GM23338 (cell line): ENCODE data around the gene ASS1. TPM values are rescaled to one million over a fixed set of nuclear protein-coding genes. Genes with fewer than 3 reads are reported as not detected.

Experiments used
- ATAC-seq: fragments of 200-7000 bp; cut with Tn5 transposase; 3 replicates; pipeline ENCODE4 v1.9.1; 2020
- DNase-seq: peaks from one replicate; pipeline ENCODE4 v3.0.0-alpha.2; 2015; ENCODE audit warnings: low spot score
- H2AFZ ChIP-seq: fragments of 200-600 bp; sonication (generic); 2 replicates; pipeline ENCODE4 v1.8.0; 2016; ENCODE audit warnings: antibody characterized with exemption, mild to moderate bottlenecking, moderate library complexity
- H3F3A ChIP-seq: fragments of 200-600 bp; sonication (generic); replicated peaks from 2 replicates; pipeline ENCODE4 v1.8.0; 2017; ENCODE audit warnings: antibody characterized with exemption, mixed run types, low read depth
- H3K27ac ChIP-seq: fragments of 200-600 bp; sonication (generic); 2 replicates; pipeline ENCODE4 v1.6.1; 2016; ENCODE audit warnings: low read depth
- H3K27me3 ChIP-seq: fragments of 200-600 bp; sonication (generic); 2 replicates; pipeline ENCODE4 v1.8.0; 2016; ENCODE audit warnings: mild to moderate bottlenecking, mixed run types, moderate library complexity; ENCODE audit not compliant: insufficient read depth
- H3K36me3 ChIP-seq: fragments of 200-600 bp; sonication (generic); 2 replicates; pipeline ENCODE4 v1.8.0; 2016; ENCODE audit warnings: mild to moderate bottlenecking; ENCODE audit not compliant: insufficient read depth
- H3K4me1 ChIP-seq: fragments of 200-600 bp; sonication (generic); 2 replicates; pipeline ENCODE4 v1.8.0; 2016; ENCODE audit warnings: mild to moderate bottlenecking, moderate library complexity; ENCODE audit not compliant: insufficient read depth
- H3K4me2 ChIP-seq: fragments of 200-600 bp; sonication (generic); 2 replicates; pipeline ENCODE4 v1.7.1; 2017; ENCODE audit warnings: mixed run types
- H3K4me3 ChIP-seq: fragments of 200-600 bp; sonication (generic); 2 replicates; pipeline ENCODE4 v1.6.1; 2016; ENCODE audit warnings: mixed run types
- H3K79me2 ChIP-seq: fragments of 200-600 bp; sonication (generic); replicated peaks from 2 replicates; pipeline ENCODE4 v1.8.0; 2017; ENCODE audit warnings: mild to moderate bottlenecking; ENCODE audit not compliant: insufficient read depth
- H3K9me2 ChIP-seq: fragments of 200-600 bp; sonication (generic); 2 replicates; pipeline ENCODE4 v1.8.0; 2017; ENCODE audit not compliant: insufficient read depth
- H4K20me1 ChIP-seq: fragments of 200-600 bp; sonication (generic); replicated peaks from 2 replicates; pipeline ENCODE4 v1.8.0; 2017; ENCODE audit warnings: mild to moderate bottlenecking; ENCODE audit not compliant: insufficient read depth
- H3K27ac Mint-ChIP-seq: 2 replicates; pipeline ENCODE4 v1.8.0; 2020; ENCODE audit warnings: inconsistent platforms, mild to moderate bottlenecking, moderate library complexity, mixed read lengths
- H3K27me3 Mint-ChIP-seq: 3 replicates; pipeline ENCODE4 v1.8.0; 2022; ENCODE audit warnings: low read depth, mild to moderate bottlenecking, moderate library complexity, mixed read lengths, inconsistent platforms; ENCODE audit not compliant: insufficient read depth, poor library complexity
- H3K36me3 Mint-ChIP-seq: 3 replicates; pipeline ENCODE4 v1.8.0; 2021; ENCODE audit warnings: low read depth, mild to moderate bottlenecking, inconsistent platforms, moderate library complexity, mixed read lengths
- H3K4me1 Mint-ChIP-seq: 3 replicates; pipeline ENCODE4 v1.8.0; 2020; ENCODE audit warnings: mild to moderate bottlenecking, inconsistent platforms, mixed read lengths
- H3K4me3 Mint-ChIP-seq: 3 replicates; pipeline ENCODE4 v1.8.0; 2021; ENCODE audit warnings: moderate library complexity, mild to moderate bottlenecking, inconsistent platforms, mixed read lengths
- H3K9me3 Mint-ChIP-seq: 3 replicates; pipeline ENCODE4 v1.8.0; 2020; ENCODE audit warnings: moderate library complexity, mild to moderate bottlenecking, inconsistent platforms, mixed read lengths
- CREB1 ChIP-seq: fragments of 250-450 bp; sonication (Bioruptor Pico); IDR thresholded peaks from 2 replicates; pipeline ENCODE4 v1.5.0; 2020; ENCODE audit warnings: low read depth, mild to moderate bottlenecking, moderate library complexity
- CTCF ChIP-seq, 2 experiments: fragments of 200-600 bp in 1 of 2; sonication (generic) in 1 of 2; conservative IDR thresholded peaks; 2 replicates each; pipeline versions ENCODE4 v1.5.1 to v1.6.1; 2016 to 2017; ENCODE audit warnings: antibody characterized with exemption in 2 of 2, low read depth in 2 of 2, mild to moderate bottlenecking in 2 of 2, moderate library complexity in 1 of 2
- ETS1 ChIP-seq: IDR thresholded peaks from 2 replicates; pipeline ENCODE4 v1.6.1; 2016; ENCODE audit warnings: antibody characterized with exemption
- EZH2 ChIP-seq: fragments of 200-600 bp; sonication (generic); IDR thresholded peaks from one replicate; pipeline ENCODE4 v1.8.0; 2017; ENCODE audit warnings: antibody characterized with exemption, mild to moderate bottlenecking, low read depth; ENCODE audit not compliant: unreplicated experiment
- EZH2phosphoT487 ChIP-seq: fragments of 200-600 bp; sonication (generic); IDR thresholded peaks from one replicate; pipeline ENCODE4 v1.8.1; 2018; ENCODE audit warnings: antibody characterized with exemption; ENCODE audit not compliant: unreplicated experiment
- JUNB ChIP-seq: IDR thresholded peaks from one replicate; pipeline ENCODE4 v1.6.1; 2016; ENCODE audit warnings: antibody characterized with exemption; ENCODE audit not compliant: unreplicated experiment
- NANOG ChIP-seq: IDR thresholded peaks from 2 replicates; pipeline ENCODE4 v1.6.1; 2016; ENCODE audit warnings: antibody characterized with exemption, borderline replicate concordance
- POLR2AphosphoS5 ChIP-seq: IDR thresholded peaks from 2 replicates; pipeline ENCODE4 v1.6.1; 2016; ENCODE audit warnings: antibody characterized with exemption, low read depth
- REST ChIP-seq: IDR thresholded peaks from one replicate; pipeline ENCODE4 v1.6.1; 2018; ENCODE audit warnings: antibody characterized with exemption; ENCODE audit not compliant: unreplicated experiment
- STAT1 ChIP-seq: IDR thresholded peaks from one replicate; pipeline ENCODE4 v1.6.1; 2016; ENCODE audit warnings: antibody characterized with exemption; ENCODE audit not compliant: unreplicated experiment
- ZNF114 ChIP-seq: fragments of 250-450 bp; sonication (Bioruptor Pico); IDR thresholded peaks from 2 replicates; pipeline ENCODE4 v1.5.0; 2020; ENCODE audit warnings: mild to moderate bottlenecking, moderate library complexity
- ZNF331 ChIP-seq: fragments of 250-450 bp; sonication (Bioruptor Pico); IDR thresholded peaks from 2 replicates; pipeline ENCODE4 v1.5.0; 2020; ENCODE audit warnings: low read depth, mild to moderate bottlenecking, moderate library complexity
- polyA plus RNA-seq: library from polyadenylated mRNA; unstranded; fragments of >200 nt; fragmentation: Nextera tagmentation; extraction: Ambion mirVana; gene quantifications from 2 replicates; pipeline ENCODE4 v1.2.1, GENCODE V29; 2016
- total RNA-seq: library from RNA; depleted of rRNA; stranded (reverse); fragments of >200 nt; shearing (Covaris generic); gene quantifications from 2 replicates; pipeline ENCODE4 v1.2.3, GENCODE V29; 2014

The ASS1 gene
- total and polyA plus RNA-seq, 2 experiments from 2014 or later, result 65.8 to 103 TPM

- Mint-ChIP-seq H3K27ac (peak overlapping the region; percentile 74; the same call in 1 of the 2 replicates), H3K4me1 (peaks cover 60% of the 10 kb centered on the region), H3K9me3 (no peaks in the 10 kb centered on the region), H3K4me3 (no peak overlapping the region), H3K27me3 (peaks cover 30% of the 10 kb centered on the region), H3K36me3 (peaks cover 34% of the 10 kb centered on the region)
- no peak overlapping the region for H3K27ac ChIP-seq
- no peak overlapping the region for H3K4me3 ChIP-seq
- DNase-seq (peak; percentile 53), ATAC-seq (no peak)
- no peak overlapping the region; the same call in 1 of the 2 replicates for H3K4me2 ChIP-seq
- no peak for TF ChIP-seq POLR2AphosphoS5
- no peak for TF ChIP-seq EZH2
- TF ChIP-seq ZNF114 (CRISPR knock-in tag), result no peak
- no peak for TF ChIP-seq JUNB
- no peak for TF ChIP-seq EZH2phosphoT487
- no peaks in the 10 kb centered on the region for H3K9me2 ChIP-seq
- H3K79me2 ChIP-seq, result no peaks in the 10 kb centered on the region; the same call in 1 of the 2 replicates
- no peaks in the 10 kb centered on the region; the same call in 1 of the 2 replicates for H4K20me1 ChIP-seq
- H2AFZ ChIP-seq, result no peak overlapping the region
- H3K36me3 ChIP-seq, result no peaks in the 10 kb centered on the region; the same call in 1 of the 2 replicates
- H3K4me1 ChIP-seq, result peaks cover 44% of the 10 kb centered on the region
- peaks cover 6% of the 10 kb centered on the region; the same call in 1 of the 2 replicates for H3F3A ChIP-seq
- peaks cover 10% of the 10 kb centered on the region; the same call in 1 of the 2 replicates for H3K27me3 ChIP-seq
Observed at GRCh38 chr9:130450344-130451003, 5.7 kb downstream of the ASS1 start.

GRCh38 chr9:130451004-130451390 is 6.2 kb downstream of the ASS1 start:
- H3K36me3 ChIP-seq, result no peaks in the 10 kb centered on the region; the same call in 1 of the 2 replicates
- Mint-ChIP-seq H3K4me3 (no peak overlapping the region), H3K27ac (no peak overlapping the region; the same call in 1 of the 2 replicates), H3K4me1 (peaks cover 55% of the 10 kb centered on the region), H3K9me3 (no peaks in the 10 kb centered on the region), H3K36me3 (peaks cover 34% of the 10 kb centered on the region), H3K27me3 (peaks cover 26% of the 10 kb centered on the region)
- peaks cover 5% of the 10 kb centered on the region; the same call in 1 of the 2 replicates for H3K27me3 ChIP-seq
- DNase-seq (no peak), ATAC-seq (peak; percentile 4)
- H2AFZ ChIP-seq, result no peak overlapping the region
- H3K4me2 ChIP-seq, result no peak overlapping the region; the same call in 1 of the 2 replicates
- H3K9me2 ChIP-seq, result no peaks in the 10 kb centered on the region
- no peaks in the 10 kb centered on the region; the same call in 1 of the 2 replicates for H3K79me2 ChIP-seq
- no peaks in the 10 kb centered on the region; the same call in 1 of the 2 replicates for H4K20me1 ChIP-seq
- H3F3A ChIP-seq, result peaks cover 1% of the 10 kb centered on the region; the same call in 1 of the 2 replicates
- peaks cover 39% of the 10 kb centered on the region for H3K4me1 ChIP-seq
- no peak overlapping the region for H3K4me3 ChIP-seq
- no peak overlapping the region for H3K27ac ChIP-seq
- TF ChIP-seq EZH2phosphoT487 (no peak), ZNF331 (CRISPR knock-in tag) (no peak), JUNB (no peak), REST (no peak), NANOG (no peak), EZH2 (no peak), ETS1 (no peak), CTCF (conservative IDR thresholded peaks at IDR 0.05; ENCODE audit: low read depth in 2 of 2) (no peak), CREB1 (no peak), ZNF114 (CRISPR knock-in tag) (no peak), STAT1 (no peak), POLR2AphosphoS5 (no peak)
